Psoas muscle (tissue), 8 donors: ENCODE results near the gene SAMD11. TPM values are rescaled to one million over a fixed set of nuclear protein-coding genes. Genes with fewer than 3 reads are reported as not detected.

ENCODE experiments used
- ATAC-seq, 4 donors: fragments of 200-7000 bp; cut with Tn5 transposase; one replicate each; pipeline ENCODE4 v1.9.1; 2020; ENCODE audit warnings: moderate library complexity in 3 of 4, mild to moderate bottlenecking in 2 of 4
- DNase-seq, 2 donors: peaks; one replicate each; pipeline ENCODE4 v3.0.0-alpha.2; 2020
- H3K27ac ChIP-seq: fragments of 200-600 bp; one replicate; pipeline ENCODE4 v1.8.0; 2022
- H3K27me3 ChIP-seq, 3 donors: fragments of 200-600 bp in 1 of 3; one replicate each; pipeline versions ENCODE4 v1.6.1 to v1.8.0; 2013 to 2022; ENCODE audit warnings: low read length in 2 of 3, mild to moderate bottlenecking in 2 of 3, moderate library complexity in 1 of 3; ENCODE audit not compliant: insufficient read depth in 3 of 3
- H3K36me3 ChIP-seq, 2 donors: fragments of 200-600 bp in 1 of 2; one replicate each; pipeline versions ENCODE4 v1.6.1 to v1.8.0; 2013 to 2022; ENCODE audit warnings: low read depth in 1 of 2, mild to moderate bottlenecking in 1 of 2, moderate library complexity in 1 of 2; ENCODE audit not compliant: insufficient read depth in 1 of 2
- H3K4me1 ChIP-seq: fragments of 200-600 bp; one replicate; pipeline ENCODE4 v1.8.0; 2022
- H3K4me3 ChIP-seq: fragments of 200-600 bp; one replicate; pipeline ENCODE4 v1.8.0; 2022; ENCODE audit warnings: mild to moderate bottlenecking
- H3K9me3 ChIP-seq: fragments of 200-600 bp; one replicate; pipeline ENCODE4 v1.8.0; 2022
- CTCF ChIP-seq: fragments of 200-600 bp; IDR thresholded peaks from one replicate; pipeline ENCODE4 v1.8.0; 2022; ENCODE audit warnings: antibody characterized with exemption
- WGBS, 3 donors: extraction: QIAGEN DNeasy Blood & Tissue Kit; methylation state at CpG; one replicate each; pipeline versions ENCODE4 v1.1.6 to v1.1.7; 2013; 5-methylcytosine and 5-hydroxymethylcytosine counted together
- intact Hi-C, 2 donors: fragments of 100-400 bp; cut with DNase I; formaldehyde crosslinking; loops; one replicate each; pipeline versions ENCODE4 v1.11.0 to v1.14.2; 2022
- polyA plus RNA-seq, 3 donors: library from polyadenylated mRNA; stranded (reverse); fragments of 200-250 nt; gene quantifications; one replicate each; pipeline ENCODE4 v1.2.3, GENCODE V29; 2013
- total RNA-seq, 4 donors: library from RNA; stranded (reverse); fragmentation: NEBNext Ultra II Directional in 2 of 4; extraction: Animal tissue kit (Norgen Biotek cat#: 25700) in 2 of 4; gene quantifications; one replicate each; pipeline versions ENCODE4 v1.2.1 to v1.2.4, GENCODE V29; 2021 to 2023
- donor health status: healthy with polysubstance abuse.
- donor health status: DM: no; HTN: no; CAD: no; lungs with moderate emphysema.
- donor health status: Bipolar disorder and iron deficiency.
- donor health status: healthy.
- donor health status: DM: yes; HTN: yes; CAD: no.
- donor health status: DM: no; HTN: no; CAD: no.
- donor health status: DM: no; HTN: no; CAD: no.
- donor health status: DM: yes; HTN: yes; CAD: no.

Gene SAMD11
- total and polyA plus RNA-seq, 7 donors, result 0.28 to 6.9 (median 1.0) TPM; not detected in 1

GRCh38 chr1:899636-900317 lies 23.9 kb upstream of the SAMD11 start:
- TF ChIP-seq CTCF, result no peak
- WGBS, 3 donors, result 81 to 88% (median 83%) methylated on average over 8 of the region's 8 CpGs
- Histone ChIP-seq H3K27me3 (peaks cover 0 to 53% (median 14%) of the 10 kb centered on the region in 3 donors), H3K4me1 (no peaks in the 10 kb centered on the region), H3K36me3 (no peaks in the 10 kb centered on the region), H3K4me3 (no peak overlapping the region), H3K27ac (no peak overlapping the region), H3K9me3 (no peaks in the 10 kb centered on the region)
- intact Hi-C loops, result loop anchor here in 1 of 2 donors (5.0 kb wide), 1 partner anchor 78 kb away; no protein-coding TSS in a partner anchor
- DNase-seq (no peak), ATAC-seq (no peak)

- Histone ChIP-seq H3K36me3 (no peaks in the 10 kb centered on the region), H3K4me3 (no peak overlapping the region), H3K27ac (no peak overlapping the region), H3K4me1 (peaks cover 5% of the 10 kb centered on the region), H3K27me3 (peaks cover 0 to 53% (median 18%) of the 10 kb centered on the region in 3 donors), H3K9me3 (no peaks in the 10 kb centered on the region)
- TF ChIP-seq CTCF, result no peak
- intact Hi-C loops, result loop anchor here in 1 of 2 donors (5.0 kb wide), 1 partner anchor 76 kb away; no protein-coding TSS in a partner anchor
- DNase-seq, result peak in 1 of 2 donors; percentile 25
- no peak for ATAC-seq
- 69 to 75% (median 71%) methylated on average over 18 of the region's 18 CpGs for WGBS, 3 donors
Observed at GRCh38 chr1:901108-901859, 22.4 kb upstream of the SAMD11 start.

- DNase-seq (peak in 1 of 2 donors; percentile 10), ATAC-seq (no peak)
- Histone ChIP-seq H3K4me3 (no peak overlapping the region), H3K27ac (no peak overlapping the region), H3K36me3 (no peaks in the 10 kb centered on the region), H3K4me1 (peaks cover 5% of the 10 kb centered on the region), H3K27me3 (peaks cover 0 to 51% (median 18%) of the 10 kb centered on the region in 3 donors), H3K9me3 (no peaks in the 10 kb centered on the region)
- no peak for TF ChIP-seq CTCF
- WGBS, 3 donors, result 92 to 95% (median 93%) methylated on average over 21 of the region's 21 CpGs
- intact Hi-C loops, result loop anchor here in 1 of 2 donors (5.0 kb wide), 1 partner anchor 74 kb away; no protein-coding TSS in a partner anchor
Observed at GRCh38 chr1:902802-903201, 20.9 kb upstream of the SAMD11 start.

- H3K36me3 ChIP-seq, result no peaks in the 10 kb centered on the region
- no peak overlapping the region for H3K27ac ChIP-seq
- no peak for DNase-seq
- peaks cover 0 to 51% (median 18%) of the 10 kb centered on the region in 3 donors for H3K27me3 ChIP-seq
- no peak for ATAC-seq
- H3K4me3 ChIP-seq, result no peak overlapping the region
- H3K9me3 ChIP-seq, result no peaks in the 10 kb centered on the region
- H3K4me1 ChIP-seq, result peaks cover 5% of the 10 kb centered on the region
- TF ChIP-seq CTCF, result no peak
- intact Hi-C loops, result loop anchor here in 1 of 2 donors (5.0 kb wide), 1 partner anchor 74 kb away; no protein-coding TSS in a partner anchor
- WGBS, 3 donors, result 92 to 97% (median 93%) methylated on average over 10 of the region's 10 CpGs
Observed at GRCh38 chr1:903305-903704, 20.4 kb upstream of the SAMD11 start.
